ENCODE data around the gene CCRL2. TPM values are rescaled to one million over a fixed set of nuclear protein-coding genes. Genes with fewer than 3 reads are reported as not detected.

The CCRL2 gene
- total RNA-seq, 1 experiment from 2014 or later, result not detected

DNA sequence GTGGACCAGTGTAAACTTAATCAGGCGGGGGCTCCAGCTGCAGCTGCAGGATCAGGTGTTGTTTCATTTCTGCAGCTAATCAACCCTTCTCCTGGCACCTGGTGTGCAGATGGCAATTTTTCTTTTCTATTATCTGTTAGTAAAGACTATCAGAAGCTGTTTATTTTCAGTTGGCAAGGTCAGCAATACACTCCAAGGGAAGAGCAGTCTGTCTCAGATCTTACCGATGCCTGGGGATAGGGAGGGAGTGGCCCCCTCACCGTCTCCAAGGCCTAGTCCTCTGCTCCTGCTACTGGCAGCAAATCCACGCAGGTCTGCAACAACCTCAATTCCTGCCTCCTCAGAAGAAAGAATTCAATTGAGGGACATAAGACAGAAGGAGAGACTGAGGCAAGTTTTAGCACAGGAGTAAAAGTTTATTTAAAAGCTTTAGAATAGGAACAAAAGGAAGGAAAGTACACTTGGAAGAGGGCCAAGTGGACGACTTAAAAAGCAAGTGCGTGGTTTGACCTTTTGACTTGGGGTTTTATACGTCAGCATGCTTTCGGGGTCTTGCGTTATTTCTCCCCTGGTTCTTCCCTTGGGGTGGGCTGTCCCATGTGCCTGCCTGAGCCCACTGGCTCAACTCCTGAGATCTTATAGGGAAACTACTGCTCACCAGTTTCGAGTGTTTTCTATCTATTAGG, 9.2 kb downstream of the CCRL2 start:
- no peaks in the 10 kb centered on the region for H3K36me3 Mint-ChIP-seq (ENCODE audit: insufficient read depth in 1 of 3, low read depth in 3 of 3)

More for the DNA sequence above, 9.2 kb downstream of the CCRL2 start:
- peaks cover 20% of the 10 kb centered on the region in 2 experiments for H3K4me1 Mint-ChIP-seq
- H3K18ac ChIP-seq (ENCODE audit: insufficient read length, low read depth, low read length), result no peak overlapping the region
- H4K20me1 ChIP-seq (ENCODE audit: control insufficient read depth, insufficient read depth, insufficient read length), result no peaks in the 10 kb centered on the region
- H2BK5ac ChIP-seq (ENCODE audit: insufficient read length, low read length), result no peak overlapping the region
- H3K4me3 Mint-ChIP-seq, result no peak overlapping the region
- no peaks in the 10 kb centered on the region for H3K27me3 Mint-ChIP-seq (ENCODE audit: low read depth)
- no peak overlapping the region for H3K4ac ChIP-seq (ENCODE audit: low read depth, low read length)
- peaks cover 4% of the 10 kb centered on the region; the same call in 1 of the 2 replicates for H3K4me1 ChIP-seq (ENCODE audit: insufficient read depth, low read length)
- no peak overlapping the region for H2AFZ ChIP-seq (ENCODE audit: low read length)
- no peak overlapping the region for H4K91ac ChIP-seq (ENCODE audit: insufficient read length, low read depth, low read length)
- no peak overlapping the region for H3T11ph ChIP-seq (ENCODE audit: low read length)
- no peak overlapping the region for H3K23ac ChIP-seq (ENCODE audit: insufficient read length, low read depth, low read length)
- no peak overlapping the region for H2AK5ac ChIP-seq (ENCODE audit: insufficient read length, low read length)
- TF ChIP-seq CTCF (conservative IDR thresholded peaks at IDR 0.05), result no peak
- no peak overlapping the region for H2BK120ac ChIP-seq (ENCODE audit: low read depth, low read length, poor library complexity, severe bottlenecking)
- no peak overlapping the region for H2BK15ac ChIP-seq (ENCODE audit: low read depth, low read length)
- H2BK20ac ChIP-seq (ENCODE audit: low read depth, low read length, poor library complexity, severe bottlenecking), result no peak overlapping the region
- H3K4me2 ChIP-seq (ENCODE audit: insufficient read depth, insufficient read length, low read length), result no peak overlapping the region
- H3K56ac ChIP-seq (ENCODE audit: insufficient read length, low read depth, low read length), result no peak overlapping the region
- H3K23me2 ChIP-seq (ENCODE audit: insufficient read length, low read depth, low read length, poor library complexity, severe bottlenecking), result no peaks in the 10 kb centered on the region
- no peak overlapping the region for H3K27ac ChIP-seq (ENCODE audit: insufficient read length, low read depth, low read length)
- H2BK12ac ChIP-seq (ENCODE audit: insufficient read length, low read depth, low read length), result no peak overlapping the region
- no peaks in the 10 kb centered on the region for H3K79me2 ChIP-seq (ENCODE audit: insufficient read depth, low read length)
- H3K27ac Mint-ChIP-seq, result no peak overlapping the region
- no peak overlapping the region for H4K5ac ChIP-seq (ENCODE audit: insufficient read length, low read depth, low read length)
- no peak overlapping the region for H4K8ac ChIP-seq (replicated peaks; ENCODE audit: insufficient read length, low read depth, low read length)
- no peaks in the 10 kb centered on the region; a peak in 1 of 5 replicates for H3K9me3 Mint-ChIP-seq
- H3K14ac ChIP-seq (ENCODE audit: insufficient read depth, low read length), result no peak overlapping the region
- no peak for DNase-seq
- no CpG with 5 or more reads among the region's 10 CpGs for WGBS (ENCODE audit: extremely low coverage, insufficient read length, low lambda C conversion rate)
- H3K9me3 ChIP-seq (ENCODE audit: control insufficient read depth, low read depth, low read length), result no peaks in the 10 kb centered on the region
- no peaks in the 10 kb centered on the region for H3K27me3 ChIP-seq (ENCODE audit: insufficient read depth, low read length)
- no peak overlapping the region for H3K9ac ChIP-seq (ENCODE audit: extremely low read depth, insufficient read length, low read length)
- no peaks in the 10 kb centered on the region for H3K79me1 ChIP-seq (ENCODE audit: insufficient read depth, low read depth, low read length, poor library complexity, severe bottlenecking)

All from H9 (cell line).